Ovary (tissue), 9 donors: ENCODE results near the gene NPDC1. TPM values are rescaled to one million over a fixed set of nuclear protein-coding genes. Genes with fewer than 3 reads are reported as not detected.
"Not testable (repeated sequence)": the region's sequence is repeated elsewhere in the genome, so short reads cannot be mapped to it uniquely, and the experiment has no call there.

Experiments used
- DNase-seq, 5 donors: peaks; one replicate each; pipeline ENCODE4 v3.0.0-alpha.2; 2019 to 2020
- H3K27ac ChIP-seq, 2 donors: fragments of 200-600 bp; one replicate each; pipeline versions ENCODE4 v1.5.1 to v1.8.0; 2019 to 2022
- H3K27me3 ChIP-seq: fragments of 200-600 bp; one replicate; pipeline ENCODE4 v1.8.0; 2022
- H3K36me3 ChIP-seq: fragments of 200-600 bp; sonication (generic); one replicate; pipeline ENCODE4 v1.5.1; 2019
- H3K4me1 ChIP-seq: one replicate; pipeline ENCODE4 v1.8.1; 2013; ENCODE audit warnings: mild to moderate bottlenecking, moderate library complexity; ENCODE audit not compliant: insufficient read depth
- H3K4me3 ChIP-seq: fragments of 200-600 bp; sonication (generic); one replicate; pipeline ENCODE4 v1.5.1; 2017
- H3K9me3 ChIP-seq, 2 donors: fragments of 200-600 bp in 1 of 2; sonication (generic) in 1 of 2; one replicate each; pipeline versions ENCODE4 v1.5.1 to v1.8.1; 2013 to 2019; ENCODE audit warnings: mild to moderate bottlenecking in 1 of 2, moderate library complexity in 1 of 2
- EP300 ChIP-seq: sonication (generic); formaldehyde crosslinking; IDR thresholded peaks from one replicate; pipeline ENCODE4 v1.6.1; 2017; ENCODE audit warnings: antibody characterized with exemption
- POLR2A ChIP-seq: fragments of 450-650 bp; IDR thresholded peaks from one replicate; pipeline ENCODE4 v1.6.1; 2017; ENCODE audit warnings: antibody characterized with exemption, mild to moderate bottlenecking, moderate library complexity
- WGBS, 3 donors: extraction: QIAGEN DNeasy Blood & Tissue Kit in 1 of 3; methylation state at CpG; one replicate each; pipeline versions ENCODE4 v1.1.5 to v1.1.7; 2013 to 2017; 5-methylcytosine and 5-hydroxymethylcytosine counted together
- intact Hi-C, 4 donors: fragments of 100-400 bp; cut with DNase I; formaldehyde crosslinking; loops; one replicate each; pipeline versions ENCODE4 v1.11.0 to v1.15.1; 2022 to 2023
- polyA plus RNA-seq, 2 donors: library from polyadenylated mRNA; stranded (reverse); fragments of 200-250 nt in 1 of 2; fragments of 350-450 nt in 1 of 2; fragmentation: Illumina TruSeq in 1 of 2; extraction: RNeasy Lipid Tissue Mini Kit (QIAGEN cat#74804) in 1 of 2; gene quantifications; one replicate each; pipeline ENCODE4 v1.2.3, GENCODE V29; 2013 to 2014
- total RNA-seq, 7 donors: library from RNA; depleted of rRNA in 2 of 7; stranded (reverse); fragments of >200 nt in 2 of 7; fragmentation: NEBNext Ultra II Directional in 3 of 7; extraction: Animal tissue kit (Norgen Biotek cat#: 25700) in 3 of 7; gene quantifications; one replicate each; pipeline versions ENCODE4 v1.1.0 to v1.2.4, GENCODE V29; 2016 to 2023
- TF ChIP-seq, protein P1 (sequence below), 3 donors: fragments of 450-650 bp in 2 of 3; fragments of 200-600 bp in 1 of 3; IDR thresholded peaks; one replicate each; pipeline versions ENCODE4 v1.5.1 to v1.8.0; 2016 to 2022; ENCODE audit warnings: antibody characterized with exemption in 3 of 3, mild to moderate bottlenecking in 1 of 3
- donor health status: DM: no; HTN: no; CAD: no; lungs with moderate emphysema.
- donor health status: DM: no; HTN: no; CAD: no.
- donor health status: Bipolar disorder and iron deficiency.
- donor health status: DM: yes; HTN: yes; CAD: no.
- donor health status: DM: no; HTN: no; CAD: no.
- donor health status: DM: yes; HTN: yes; CAD: no.

Gene NPDC1
- total and polyA plus RNA-seq, 9 donors: 2.1 to 112 (median 49.9) TPM

- intact Hi-C loops: loop anchor here in 2 of 4 donors (2.0 to 5.0 kb wide), 2 partner anchors 17 to 38 kb away; partner anchors contain the start of gene ABCA2 (in 1 of the 2)
- Histone ChIP-seq H3K36me3 (no peaks in the 10 kb centered on the region), H3K27ac (no peak overlapping the region), H3K4me1 (no peaks in the 10 kb centered on the region), H3K27me3 (peaks cover 4% of the 10 kb centered on the region), H3K4me3 (no peak overlapping the region), H3K9me3 (no peaks in the 10 kb centered on the region)
- no peak for DNase-seq
- 94 to 95% (median 94%) methylated on average over 23 of the region's 23 CpGs for WGBS, 3 donors
- TF ChIP-seq EP300 (no peak), POLR2A (no peak)
- TF ChIP-seq, protein P1, sequence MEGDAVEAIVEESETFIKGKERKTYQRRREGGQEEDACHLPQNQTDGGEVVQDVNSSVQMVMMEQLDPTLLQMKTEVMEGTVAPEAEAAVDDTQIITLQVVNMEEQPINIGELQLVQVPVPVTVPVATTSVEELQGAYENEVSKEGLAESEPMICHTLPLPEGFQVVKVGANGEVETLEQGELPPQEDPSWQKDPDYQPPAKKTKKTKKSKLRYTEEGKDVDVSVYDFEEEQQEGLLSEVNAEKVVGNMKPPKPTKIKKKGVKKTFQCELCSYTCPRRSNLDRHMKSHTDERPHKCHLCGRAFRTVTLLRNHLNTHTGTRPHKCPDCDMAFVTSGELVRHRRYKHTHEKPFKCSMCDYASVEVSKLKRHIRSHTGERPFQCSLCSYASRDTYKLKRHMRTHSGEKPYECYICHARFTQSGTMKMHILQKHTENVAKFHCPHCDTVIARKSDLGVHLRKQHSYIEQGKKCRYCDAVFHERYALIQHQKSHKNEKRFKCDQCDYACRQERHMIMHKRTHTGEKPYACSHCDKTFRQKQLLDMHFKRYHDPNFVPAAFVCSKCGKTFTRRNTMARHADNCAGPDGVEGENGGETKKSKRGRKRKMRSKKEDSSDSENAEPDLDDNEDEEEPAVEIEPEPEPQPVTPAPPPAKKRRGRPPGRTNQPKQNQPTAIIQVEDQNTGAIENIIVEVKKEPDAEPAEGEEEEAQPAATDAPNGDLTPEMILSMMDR (IDR thresholded peaks at IDR 0.05): no peak
Observed at GRCh38 chr9:137065336-137065967, 19.5 kb upstream of the NPDC1 start.

GRCh38 chr9:137064880-137065164 is 18.8 kb upstream of the NPDC1 start:
- no peak overlapping the region for H3K4me3 ChIP-seq
- H3K27me3 ChIP-seq: peaks cover 4% of the 10 kb centered on the region
- H3K27ac ChIP-seq: no peak overlapping the region
- DNase-seq: no peak
- H3K4me1 ChIP-seq: no peaks in the 10 kb centered on the region
- no peaks in the 10 kb centered on the region for H3K9me3 ChIP-seq
- no peaks in the 10 kb centered on the region for H3K36me3 ChIP-seq
- TF ChIP-seq, protein P1 (IDR thresholded peaks at IDR 0.05): no peak
- no peak for TF ChIP-seq EP300
- TF ChIP-seq POLR2A: no peak
- 80 to 83% (median 83%) methylated on average over 12 of the region's 12 CpGs for WGBS, 3 donors
- intact Hi-C loops: loop anchor here in 2 of 4 donors (2.0 to 5.0 kb wide), 2 partner anchors 16 to 38 kb away; partner anchors contain the start of gene ABCA2 (in 1 of the 2)

GRCh38 chr9:137064027-137064879 is 18.3 kb upstream of the NPDC1 start:
- H3K4me3 ChIP-seq: no peak overlapping the region
- no peak overlapping the region for H3K27ac ChIP-seq
- no peaks in the 10 kb centered on the region for H3K4me1 ChIP-seq
- H3K9me3 ChIP-seq: no peaks in the 10 kb centered on the region
- intact Hi-C loops: loop anchor here in 1 of 4 donors (2.0 kb wide), 1 partner anchor 15 kb away; no protein-coding TSS in a partner anchor
- 42 to 55% (median 43%) methylated on average over 37 to 55 of the region's 55 CpGs for WGBS, 3 donors
- peaks cover 4% of the 10 kb centered on the region for H3K27me3 ChIP-seq
- no peaks in the 10 kb centered on the region for H3K36me3 ChIP-seq
- TF ChIP-seq, protein P1 (IDR thresholded peaks at IDR 0.05): peak; percentile 77 to 95 (median 94)
- TF ChIP-seq EP300: no peak
- peak; percentile 54 to 83 (median 76) for DNase-seq

DNA sequence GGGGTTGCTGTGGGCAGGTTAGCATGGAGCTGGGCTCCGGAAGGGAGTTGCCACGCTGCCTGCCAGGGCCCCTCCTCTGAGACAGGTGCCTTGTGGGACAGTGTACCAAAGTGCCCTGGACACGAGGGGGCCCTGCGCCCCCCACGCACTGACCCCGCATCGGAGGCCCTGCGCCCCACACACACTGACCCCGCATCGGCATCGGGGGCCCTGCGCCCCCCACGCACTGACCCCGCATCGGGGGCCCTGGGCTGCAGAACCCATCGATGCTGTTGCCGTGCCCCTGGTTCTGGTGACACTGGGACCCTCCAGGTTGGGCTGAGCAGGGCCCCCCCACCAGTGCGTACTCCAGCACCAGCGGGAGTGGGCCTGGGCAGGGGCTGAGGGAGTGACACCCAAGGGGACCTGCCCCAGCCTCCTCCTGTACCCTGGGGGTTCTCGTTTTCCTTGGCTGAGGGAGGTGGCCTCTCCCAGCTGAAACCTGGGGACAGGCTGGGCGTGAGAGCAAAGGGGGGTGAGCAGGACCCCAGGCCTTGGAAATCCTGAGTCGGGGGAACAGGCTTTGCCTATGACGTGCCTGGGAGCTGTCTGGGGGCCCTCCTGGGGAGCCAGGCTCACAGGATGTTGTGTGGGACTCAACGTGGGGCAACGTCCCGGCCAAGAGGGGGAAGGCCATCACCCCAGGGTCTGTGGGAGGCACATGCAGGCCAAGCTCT is 17.5 kb upstream of the NPDC1 start:
- Histone ChIP-seq H3K4me3 (no peak overlapping the region), H3K9me3 (no peaks in the 10 kb centered on the region), H3K4me1 (no peaks in the 10 kb centered on the region), H3K36me3 (no peaks in the 10 kb centered on the region), H3K27me3 (no peaks in the 10 kb centered on the region), H3K27ac (no peak overlapping the region)
- intact Hi-C loops: loop anchor here in 1 of 4 donors (2.0 kb wide), 1 partner anchor 15 kb away; no protein-coding TSS in a partner anchor
- no peak for DNase-seq
- 69 to 73% (median 70%) methylated on average over 13 to 26 of the region's 26 CpGs for WGBS, 3 donors
- TF ChIP-seq EP300: no peak
- TF ChIP-seq POLR2A: no peak
- TF ChIP-seq, protein P1 (IDR thresholded peaks at IDR 0.05): no peak

GRCh38 chr9:137062798-137063197 is 16.8 kb upstream of the NPDC1 start:
- WGBS, 3 donors: 88 to 91% (median 90%) methylated on average over 6 to 9 of the region's 9 CpGs
- H3K27ac ChIP-seq: not testable (repeated sequence)

More at GRCh38 chr9:137062798-137063197, 16.8 kb upstream of the NPDC1 start:
- H3K4me3 ChIP-seq, H3K36me3 ChIP-seq, H3K27me3 ChIP-seq, H3K4me1 ChIP-seq, H3K9me3 ChIP-seq, intact Hi-C loops, DNase-seq: not testable (repeated sequence)
